Omental fat pad (tissue), 4 donors: ENCODE data around the gene ARL3. TPM values are rescaled to one million over a fixed set of nuclear protein-coding genes. Genes with fewer than 3 reads are reported as not detected.
"Not testable (repeated sequence)": the region's sequence is repeated elsewhere in the genome, so short reads cannot be mapped to it uniquely, and the experiment has no call there.

Experiments
- ATAC-seq: fragments of 150-250 bp; one replicate; pipeline ENCODE4 v1.9.1; 2016; ENCODE audit warnings: mild to moderate bottlenecking, moderate library complexity; ENCODE audit not compliant: low FRiP score
- DNase-seq: peaks from one replicate; pipeline ENCODE4 v3.0.0-alpha.2; 2019; ENCODE audit warnings: low spot score
- total RNA-seq, 4 donors: library from RNA; depleted of rRNA; stranded (reverse); fragments of >200 nt; gene quantifications; one replicate each; pipeline ENCODE4 v1.1.0, GENCODE V29; 2016
- TF ChIP-seq, protein P1 (sequence below), 3 donors: fragments of 450-650 bp; IDR thresholded peaks; one replicate each; pipeline ENCODE4 v1.5.1; 2016 to 2017; ENCODE audit warnings: antibody characterized with exemption in 3 of 3, mild to moderate bottlenecking in 3 of 3, moderate library complexity in 2 of 3

ARL3 gene
- total RNA-seq, 4 donors from 2014 or later = 2.8 to 6.1 (median 3.9) TPM

DNA sequence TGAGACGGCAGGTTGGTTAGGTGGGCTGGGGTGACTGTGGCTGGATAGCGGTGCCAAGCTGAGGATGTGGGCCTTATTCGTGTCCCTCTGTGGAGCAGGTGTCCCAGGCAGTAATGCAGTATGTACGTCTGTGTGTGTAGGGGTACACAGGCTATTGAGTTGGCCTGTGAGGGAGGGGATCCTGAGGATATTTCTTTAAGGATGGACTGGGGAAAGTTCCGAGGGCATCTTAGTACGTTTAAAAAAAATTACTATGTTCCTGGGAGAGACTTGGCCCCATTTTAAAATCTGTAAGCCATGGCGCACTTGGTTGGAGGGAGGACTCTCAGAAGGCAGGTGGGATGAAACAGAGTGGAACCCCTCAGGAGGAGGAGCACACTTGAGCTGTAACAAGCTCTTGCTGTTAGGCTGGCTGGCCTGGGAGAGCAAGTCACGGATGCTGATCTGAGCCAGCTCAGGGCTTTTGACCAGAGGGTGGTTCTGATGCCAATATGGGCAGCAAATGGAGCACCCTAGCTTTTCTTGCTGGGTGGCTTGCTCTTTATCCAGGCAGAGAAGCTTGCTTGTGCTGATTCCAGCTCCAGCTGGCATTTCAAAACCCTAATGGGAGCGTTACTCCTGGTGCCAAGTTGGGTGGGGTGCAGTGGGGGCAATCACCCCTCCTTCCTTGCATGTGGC lies 30.3 kb upstream of the ARL3 start:
- DNase-seq = no peak
- peak; percentile 19 for ATAC-seq
- TF ChIP-seq, protein P1, sequence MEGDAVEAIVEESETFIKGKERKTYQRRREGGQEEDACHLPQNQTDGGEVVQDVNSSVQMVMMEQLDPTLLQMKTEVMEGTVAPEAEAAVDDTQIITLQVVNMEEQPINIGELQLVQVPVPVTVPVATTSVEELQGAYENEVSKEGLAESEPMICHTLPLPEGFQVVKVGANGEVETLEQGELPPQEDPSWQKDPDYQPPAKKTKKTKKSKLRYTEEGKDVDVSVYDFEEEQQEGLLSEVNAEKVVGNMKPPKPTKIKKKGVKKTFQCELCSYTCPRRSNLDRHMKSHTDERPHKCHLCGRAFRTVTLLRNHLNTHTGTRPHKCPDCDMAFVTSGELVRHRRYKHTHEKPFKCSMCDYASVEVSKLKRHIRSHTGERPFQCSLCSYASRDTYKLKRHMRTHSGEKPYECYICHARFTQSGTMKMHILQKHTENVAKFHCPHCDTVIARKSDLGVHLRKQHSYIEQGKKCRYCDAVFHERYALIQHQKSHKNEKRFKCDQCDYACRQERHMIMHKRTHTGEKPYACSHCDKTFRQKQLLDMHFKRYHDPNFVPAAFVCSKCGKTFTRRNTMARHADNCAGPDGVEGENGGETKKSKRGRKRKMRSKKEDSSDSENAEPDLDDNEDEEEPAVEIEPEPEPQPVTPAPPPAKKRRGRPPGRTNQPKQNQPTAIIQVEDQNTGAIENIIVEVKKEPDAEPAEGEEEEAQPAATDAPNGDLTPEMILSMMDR (IDR thresholded peaks at IDR 0.05) = no peak

DNA sequence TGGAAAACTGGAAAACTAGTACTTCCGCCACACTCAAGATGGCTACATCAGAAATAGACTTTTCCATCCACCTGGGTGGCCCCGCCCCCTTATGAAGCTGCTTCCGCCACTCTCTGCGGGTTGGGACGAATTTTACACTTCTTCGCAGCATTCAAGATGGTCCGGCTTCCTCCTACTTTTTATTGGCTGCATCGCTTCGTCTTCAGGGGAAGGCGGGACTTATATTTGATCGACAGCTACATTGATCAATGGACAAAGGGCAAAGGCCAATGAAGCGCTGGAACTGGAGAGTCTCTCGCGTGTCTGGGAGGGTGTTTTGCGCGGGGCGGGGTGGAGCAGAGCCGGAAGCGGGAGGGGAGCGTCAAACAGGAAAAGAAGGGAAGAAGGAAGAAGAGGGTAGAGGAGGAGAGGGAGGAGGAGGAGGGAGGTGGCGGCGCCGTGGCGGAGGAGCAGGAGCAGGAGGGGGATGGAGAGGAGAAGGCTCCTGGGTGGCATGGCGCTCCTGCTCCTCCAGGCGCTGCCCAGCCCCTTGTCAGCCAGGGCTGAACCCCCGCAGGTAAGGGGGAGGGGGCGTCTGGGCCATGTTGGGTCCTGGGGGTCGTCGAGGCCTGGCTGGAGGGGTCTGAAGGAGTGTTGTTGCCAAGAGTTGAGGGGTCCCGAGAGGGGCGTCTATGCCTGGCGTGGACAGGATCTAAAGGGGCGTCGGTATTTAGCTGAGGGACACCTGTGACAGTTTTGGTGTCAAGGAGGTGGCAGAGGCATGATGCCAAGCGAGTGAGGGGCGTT lies 29.6 kb upstream of the ARL3 start, which contains the start of gene WBP1L:
Gene WBP1L (plus strand): TSS at position 361 of the 786 bp plus-strand sequence. CDS start 106 bp downstream, at position 467.
- DNase-seq (peak; percentile 84), ATAC-seq (peak; percentile 98)
- TF ChIP-seq, protein P1 (IDR thresholded peaks at IDR 0.05) = no peak

DNA sequence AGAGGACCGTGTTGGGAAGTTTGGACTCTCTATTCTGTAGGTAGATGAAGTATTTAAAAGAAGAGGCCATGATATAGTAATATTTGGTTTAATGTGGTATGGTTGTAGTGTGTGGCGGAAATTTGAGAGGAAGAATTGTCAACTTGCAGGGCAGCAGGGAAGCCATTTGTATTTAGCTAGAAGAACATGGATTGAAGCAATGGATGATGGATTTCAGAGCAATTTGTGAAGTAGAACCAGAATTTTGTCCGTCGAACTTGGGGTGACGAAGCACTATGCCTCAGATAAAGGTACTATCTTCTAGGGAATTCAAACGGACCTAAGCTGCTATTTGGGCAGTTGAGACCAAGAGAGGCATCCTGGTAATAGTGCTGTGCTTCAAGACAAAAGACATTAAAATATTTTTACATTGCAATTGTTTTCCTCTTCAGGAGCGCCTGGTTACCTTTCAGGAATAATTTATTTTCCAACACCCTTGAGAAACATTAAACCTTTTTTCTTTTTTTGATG lies 28.9 kb upstream of the ARL3 start:
- TF ChIP-seq, protein P1 (IDR thresholded peaks at IDR 0.05) = no peak
- ATAC-seq (no peak), DNase-seq (no peak)

DNA sequence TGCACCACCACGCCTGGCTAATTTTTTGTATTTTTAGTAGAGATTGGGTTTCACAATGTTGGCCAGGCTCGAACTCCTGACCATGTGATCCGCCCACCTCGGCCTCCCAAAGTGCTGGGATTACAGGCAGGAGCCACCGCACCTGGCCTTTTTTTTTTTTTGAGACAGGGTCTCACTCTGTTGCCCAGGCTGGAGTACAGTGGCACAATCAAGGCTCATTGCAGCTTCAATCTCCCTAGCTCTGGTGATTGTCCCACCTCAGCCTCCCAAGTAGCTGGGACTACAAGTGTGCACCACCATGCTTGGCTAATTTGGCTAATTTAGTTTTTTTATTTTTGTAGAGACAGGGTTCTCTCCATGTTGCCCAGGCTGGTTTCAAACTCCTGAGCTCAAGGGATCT lies 28.1 kb upstream of the ARL3 start:
- not testable (repeated sequence) for ATAC-seq

DNA sequence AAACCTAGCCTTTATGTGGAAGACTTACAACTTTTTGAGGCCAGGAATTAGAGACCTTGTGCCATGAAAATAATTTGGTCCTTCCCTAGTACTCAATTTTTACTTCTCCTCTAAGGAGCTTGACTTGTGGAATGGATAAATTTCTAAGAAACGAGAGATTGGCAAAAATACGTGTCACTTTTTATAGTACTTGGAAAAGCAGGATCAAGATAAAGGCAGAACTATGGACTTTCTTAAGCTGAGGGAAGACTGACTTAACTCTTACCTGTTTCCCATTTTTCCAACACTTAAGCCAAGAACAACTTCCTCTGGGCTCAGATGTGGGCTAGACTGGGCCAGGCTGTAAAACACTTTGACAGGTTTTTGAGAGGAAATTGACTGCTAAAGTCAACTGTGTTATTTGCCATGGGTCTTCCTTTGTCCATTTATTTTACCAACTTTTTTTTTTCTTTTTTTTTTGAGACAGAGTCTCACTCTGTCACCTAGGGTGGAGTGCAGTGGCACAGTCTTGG lies 27.6 kb upstream of the ARL3 start:
- TF ChIP-seq, protein P1 (IDR thresholded peaks at IDR 0.05) = no peak
- ATAC-seq (no peak), DNase-seq (no peak)

More for the DNA sequence above, 28.1 kb upstream of the ARL3 start:
- not testable (repeated sequence) for DNase-seq

DNA sequence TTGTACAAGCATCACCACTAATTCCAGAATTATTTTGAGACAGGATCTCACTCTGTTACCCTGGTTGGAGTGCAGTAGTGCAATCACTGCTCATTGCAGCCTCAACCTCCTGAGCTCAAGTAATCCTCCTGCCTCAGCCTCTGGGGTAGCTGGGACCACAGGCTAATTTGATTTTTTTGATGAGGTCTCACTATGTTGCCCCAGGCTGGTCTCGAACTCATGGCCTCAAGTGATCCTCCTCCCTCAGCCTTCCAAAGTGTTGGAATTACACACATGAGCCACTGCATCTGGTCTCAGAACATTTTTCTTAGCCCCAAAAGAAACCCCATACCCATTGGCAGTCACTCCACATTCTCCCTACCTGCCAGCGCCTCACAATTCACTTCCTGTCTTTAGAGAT lies 26.0 kb upstream of the ARL3 start:
- TF ChIP-seq, protein P1 (IDR thresholded peaks at IDR 0.05) = no peak
- no peak for ATAC-seq
- no peak for DNase-seq

DNA sequence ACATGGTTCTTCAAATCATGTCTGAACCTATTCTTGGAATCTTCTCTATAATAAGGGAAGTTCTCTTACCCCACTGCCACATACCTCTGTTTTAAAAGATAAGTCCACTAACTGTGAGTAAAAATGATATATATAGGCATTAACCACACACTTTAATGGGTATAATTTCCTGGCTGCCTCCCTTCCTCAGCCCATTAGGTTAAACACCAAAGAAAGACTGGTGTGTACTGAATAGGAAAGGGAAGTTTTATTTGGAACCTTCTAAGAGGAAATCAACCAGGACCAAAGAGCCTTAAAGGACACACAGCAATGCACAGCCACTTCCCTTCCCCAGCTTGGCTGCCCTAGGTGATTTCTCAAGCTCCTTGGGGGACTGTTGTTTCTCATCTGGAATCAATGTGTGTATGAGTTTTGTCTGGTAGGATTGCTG lies 24.5 kb upstream of the ARL3 start:
- TF ChIP-seq, protein P1 (IDR thresholded peaks at IDR 0.05) = no peak
- DNase-seq = no peak

More for the DNA sequence above, 24.5 kb upstream of the ARL3 start:
- ATAC-seq = no peak
